ENCODE results near the gene TRH.
A peak's percentile ranks its signal among the peaks of the same experiment; 100 is the strongest.

TRH gene

DNA sequence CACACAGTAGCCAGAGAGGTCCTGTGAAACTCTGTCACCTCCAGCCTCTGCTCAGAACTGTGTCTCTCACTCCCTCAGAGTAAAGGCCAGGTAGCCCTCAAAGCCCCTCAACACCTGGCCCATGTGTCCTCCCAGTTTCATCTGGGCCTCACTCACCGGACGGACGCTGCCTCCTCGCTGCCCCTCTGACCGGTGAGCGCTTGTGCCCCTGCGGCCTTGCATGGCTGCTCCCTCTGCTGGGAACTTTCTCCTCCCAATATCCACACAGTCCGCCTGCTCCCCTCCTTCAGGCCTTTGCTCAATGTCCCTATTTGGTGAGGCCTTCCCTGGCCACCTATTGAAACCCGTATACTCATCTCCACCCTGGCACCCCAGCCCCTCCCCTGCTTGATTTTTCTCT lies 36.8 kb upstream of the TRH start:
- in situ Hi-C loops (cut with HindIII; ENCODE audit: low sequenced_read_pairs) = no loop called here
- DNase-seq (ENCODE audit: low read depth) = no peak
- TF ChIP-seq CTCF (IDR thresholded peaks at IDR 0.05; ENCODE audit: low read depth, low read length, missing control alignments) = no peak
- no peak overlapping the region for H3K4me3 ChIP-seq (ENCODE audit: low read depth, low read length)

DNA sequence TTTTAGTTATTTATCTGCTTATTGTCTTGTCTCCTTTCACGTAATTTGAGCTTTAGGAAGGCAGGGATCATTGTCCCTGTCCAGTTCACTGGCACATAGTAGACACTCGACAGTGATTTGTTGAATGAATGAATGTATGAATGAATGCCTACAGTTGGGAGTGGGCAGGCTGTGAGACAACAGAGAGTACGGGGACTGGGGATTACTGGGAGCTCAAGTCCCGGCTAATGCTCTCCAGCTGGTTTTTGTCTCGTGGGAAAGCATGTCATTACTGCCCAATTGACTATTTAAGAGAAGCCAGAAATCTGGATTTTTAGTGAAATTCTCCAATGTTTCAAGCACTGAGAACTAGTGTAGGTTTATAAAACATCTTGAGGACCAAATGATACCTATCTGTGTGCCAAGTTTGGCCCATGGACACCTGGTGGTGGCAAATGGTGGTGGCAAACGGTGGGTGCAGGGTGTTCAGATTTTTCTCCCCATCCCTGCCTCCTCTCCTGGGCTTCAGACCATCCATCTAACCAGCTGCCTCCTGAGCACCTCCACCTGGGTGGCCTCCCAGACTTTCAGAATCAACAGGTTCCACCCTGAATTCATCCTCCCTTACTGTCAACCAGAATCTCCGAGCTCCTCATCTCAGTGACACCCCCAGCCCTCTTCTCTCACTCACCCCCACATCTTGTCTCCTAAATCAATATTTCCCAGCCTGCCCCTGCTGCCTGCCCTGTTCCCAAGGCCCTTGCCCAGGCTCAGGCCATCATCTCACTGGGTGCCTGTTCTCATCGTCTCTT lies 36.2 kb upstream of the TRH start:
- in situ Hi-C loops (cut with HindIII; ENCODE audit: low sequenced_read_pairs) = no loop called here
- H3K4me3 ChIP-seq (ENCODE audit: low read depth, low read length) = no peak overlapping the region
- TF ChIP-seq CTCF (IDR thresholded peaks at IDR 0.05; ENCODE audit: low read depth, low read length, missing control alignments) = no peak
- DNase-seq (ENCODE audit: low read depth) = no peak

- no peak for DNase-seq (ENCODE audit: low read depth)
- no peak for TF ChIP-seq CTCF (IDR thresholded peaks at IDR 0.05; ENCODE audit: low read depth, low read length, missing control alignments)
- no peak overlapping the region for H3K4me3 ChIP-seq (ENCODE audit: low read depth, low read length)
- in situ Hi-C loops (cut with HindIII; ENCODE audit: low sequenced_read_pairs) = no loop called here
These were observed 34.4 kb upstream of the TRH start for GRCh38 chr3:129940086-129940485.

- TF ChIP-seq CTCF (IDR thresholded peaks at IDR 0.05; ENCODE audit: low read depth, low read length, missing control alignments) = peak; percentile 72
- peak; percentile 37 for DNase-seq (ENCODE audit: low read depth)
- in situ Hi-C loops (cut with HindIII; ENCODE audit: low sequenced_read_pairs) = no loop called here
- no peak overlapping the region for H3K4me3 ChIP-seq (ENCODE audit: low read depth, low read length)
These were observed 32.2 kb upstream of the TRH start for GRCh38 chr3:129942296-129942695.

DNA sequence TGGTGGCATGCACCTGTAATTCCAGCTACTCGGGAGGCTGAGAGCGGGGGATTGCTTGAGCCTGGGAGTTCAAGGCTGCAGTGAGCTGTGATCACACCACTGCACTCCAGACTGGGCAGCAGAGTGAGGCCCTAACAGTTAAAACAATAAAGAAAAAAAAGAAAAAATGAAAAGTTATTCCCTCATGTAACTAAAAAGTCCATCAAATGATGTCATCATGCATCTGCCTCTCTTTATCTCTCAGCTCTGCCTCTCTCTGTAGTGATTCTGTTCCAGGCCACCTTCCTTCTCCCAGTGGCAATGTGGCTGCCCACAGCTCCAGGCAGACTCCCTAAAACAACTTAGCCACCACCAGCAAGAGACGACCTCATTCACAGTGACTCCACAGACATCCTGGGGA lies 31.5 kb upstream of the TRH start:
- no peak overlapping the region for H3K4me3 ChIP-seq (ENCODE audit: low read depth, low read length)
- no peak for TF ChIP-seq CTCF (IDR thresholded peaks at IDR 0.05; ENCODE audit: low read depth, low read length, missing control alignments)
- in situ Hi-C loops (cut with HindIII; ENCODE audit: low sequenced_read_pairs) = no loop called here
- DNase-seq (ENCODE audit: low read depth) = no peak

GRCh38 chr3:129944709-129945108 lies 29.8 kb upstream of the TRH start:
- in situ Hi-C loops (cut with HindIII; ENCODE audit: low sequenced_read_pairs) = no loop called here
- no peak for DNase-seq (ENCODE audit: low read depth)
- TF ChIP-seq CTCF (IDR thresholded peaks at IDR 0.05; ENCODE audit: low read depth, low read length, missing control alignments) = no peak
- H3K4me3 ChIP-seq (ENCODE audit: low read depth, low read length) = no peak overlapping the region
